GM18499 (cell line): ENCODE measurements around the gene HOXB5.

Experiments used
- ATAC-seq: cut with Tn5 transposase; IDR thresholded peaks from one replicate; pipeline ENCODE4 v1.9.1; 2021; ENCODE audit warnings: moderate number of reproducible peaks; ENCODE audit not compliant: insufficient read depth, unreplicated experiment

The HOXB5 gene

GRCh38 chr17:48593840-48594537 lies 410 bp upstream of the HOXB5 start:
- no peak for ATAC-seq

DNA sequence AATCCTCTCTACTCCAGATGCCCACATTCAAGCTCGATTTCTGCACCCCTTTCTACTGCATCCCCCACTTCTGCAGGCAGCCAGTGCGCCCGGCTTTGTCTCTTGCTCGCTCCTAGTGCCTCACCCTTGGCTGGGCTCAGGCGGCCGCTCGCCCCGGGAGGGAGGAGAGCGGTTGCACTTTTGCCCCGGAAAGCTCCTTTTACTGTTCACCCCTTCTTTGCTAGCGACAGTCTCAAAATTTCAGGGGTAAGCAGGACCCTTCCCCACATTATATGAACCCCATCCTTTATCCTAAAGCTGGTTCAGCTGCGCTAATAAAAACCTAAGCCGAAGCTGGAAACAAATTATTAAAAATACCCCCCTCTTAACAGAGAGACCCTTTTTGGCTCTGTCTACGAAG lies 1.0 kb downstream of the HOXB5 start:
- ATAC-seq, result no peak

GRCh38 chr17:48592057-48592514 lies 1.5 kb downstream of the HOXB5 start:
- ATAC-seq, result no peak

DNA sequence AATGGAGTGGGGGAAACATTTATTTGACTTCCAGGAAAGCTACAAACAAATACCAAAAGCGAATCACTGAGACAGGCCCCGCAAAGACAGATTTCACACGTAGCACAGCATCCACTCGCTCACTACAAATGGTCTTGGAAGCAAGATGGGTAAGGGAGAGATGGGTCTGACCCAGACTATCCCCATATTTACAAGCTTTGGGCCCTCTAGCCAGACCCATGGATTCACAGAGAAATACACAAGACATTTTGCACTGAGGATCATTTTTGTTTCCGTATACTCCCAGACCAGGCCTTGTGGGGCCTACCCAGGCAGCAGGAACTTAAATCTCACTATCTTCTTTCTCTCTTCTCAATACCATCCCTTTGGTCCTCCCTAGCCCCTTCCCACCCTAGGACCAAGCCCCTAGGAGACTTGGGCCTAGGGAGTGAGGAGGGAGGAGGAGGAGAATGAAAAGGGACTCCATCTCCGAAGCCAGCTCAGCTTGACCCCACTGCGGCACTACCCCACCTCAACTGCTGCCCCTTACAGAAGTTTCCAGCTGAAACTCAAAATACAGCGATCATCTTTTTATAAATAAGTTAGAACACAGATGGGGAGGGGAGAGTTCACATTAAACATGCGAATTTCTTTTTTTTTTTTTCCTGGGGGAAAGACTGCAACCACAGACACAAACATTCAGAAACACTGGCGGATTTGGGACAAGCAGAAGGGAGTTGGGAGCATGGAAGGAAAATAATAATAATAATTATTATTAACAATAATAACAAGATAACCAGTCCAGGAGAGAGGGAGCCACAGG lies 2.1 kb downstream of the HOXB5 start:
- no peak for ATAC-seq

- ATAC-seq, result no peak
Observed at GRCh38 chr17:48590607-48591161, 2.9 kb downstream of the HOXB5 start.

DNA sequence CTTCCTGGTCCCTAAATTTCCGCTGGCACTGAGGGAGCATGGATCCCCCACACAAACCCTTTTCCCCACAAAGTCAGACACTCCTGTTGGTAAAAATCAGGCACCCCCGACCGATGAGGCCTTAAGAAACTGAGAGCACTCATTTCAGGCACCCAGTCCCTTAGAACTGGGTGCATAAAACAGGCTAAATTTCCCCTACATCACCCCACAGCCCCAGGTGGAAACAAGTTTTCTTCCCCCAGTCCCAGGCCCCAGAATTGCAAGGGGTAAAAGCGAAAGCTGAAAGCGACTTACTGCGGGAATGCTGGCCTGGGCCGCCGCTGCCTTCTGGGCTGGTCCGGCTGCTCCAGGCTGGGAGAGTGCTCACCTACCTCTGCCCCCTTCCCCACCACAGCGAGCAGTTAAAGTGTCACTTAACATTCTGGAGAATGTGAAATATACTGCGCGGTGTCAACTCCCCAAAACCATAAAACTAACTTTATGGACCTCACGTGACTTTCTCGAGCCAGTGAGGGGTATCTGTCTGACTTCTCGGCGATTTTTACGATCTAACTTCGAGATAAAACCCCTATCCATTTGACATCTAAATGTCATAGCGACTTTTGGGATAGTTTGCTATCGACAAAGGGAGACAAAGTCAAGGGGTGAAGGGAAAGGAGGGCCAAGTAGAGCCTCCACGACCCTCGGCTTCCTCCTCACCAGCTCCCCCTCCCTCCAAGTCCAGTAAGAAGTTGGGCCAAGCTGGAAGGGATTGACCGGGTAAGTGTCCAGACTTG lies 3.6 kb downstream of the HOXB5 start, which contains the start of gene HOXB3:
TSS of gene HOXB3 (minus strand) at position 411 of the 776 bp plus-strand sequence. CDS start 37,767 bp downstream, outside the sequence.
- no peak for ATAC-seq

GRCh38 chr17:48589060-48589830 lies 4.3 kb downstream of the HOXB5 start:
- no peak for ATAC-seq

GRCh38 chr17:48588528-48588927 lies 5.1 kb downstream of the HOXB5 start:
- no peak for ATAC-seq

- no peak for ATAC-seq
Observed at GRCh38 chr17:48588074-48588415, 5.5 kb downstream of the HOXB5 start.

DNA sequence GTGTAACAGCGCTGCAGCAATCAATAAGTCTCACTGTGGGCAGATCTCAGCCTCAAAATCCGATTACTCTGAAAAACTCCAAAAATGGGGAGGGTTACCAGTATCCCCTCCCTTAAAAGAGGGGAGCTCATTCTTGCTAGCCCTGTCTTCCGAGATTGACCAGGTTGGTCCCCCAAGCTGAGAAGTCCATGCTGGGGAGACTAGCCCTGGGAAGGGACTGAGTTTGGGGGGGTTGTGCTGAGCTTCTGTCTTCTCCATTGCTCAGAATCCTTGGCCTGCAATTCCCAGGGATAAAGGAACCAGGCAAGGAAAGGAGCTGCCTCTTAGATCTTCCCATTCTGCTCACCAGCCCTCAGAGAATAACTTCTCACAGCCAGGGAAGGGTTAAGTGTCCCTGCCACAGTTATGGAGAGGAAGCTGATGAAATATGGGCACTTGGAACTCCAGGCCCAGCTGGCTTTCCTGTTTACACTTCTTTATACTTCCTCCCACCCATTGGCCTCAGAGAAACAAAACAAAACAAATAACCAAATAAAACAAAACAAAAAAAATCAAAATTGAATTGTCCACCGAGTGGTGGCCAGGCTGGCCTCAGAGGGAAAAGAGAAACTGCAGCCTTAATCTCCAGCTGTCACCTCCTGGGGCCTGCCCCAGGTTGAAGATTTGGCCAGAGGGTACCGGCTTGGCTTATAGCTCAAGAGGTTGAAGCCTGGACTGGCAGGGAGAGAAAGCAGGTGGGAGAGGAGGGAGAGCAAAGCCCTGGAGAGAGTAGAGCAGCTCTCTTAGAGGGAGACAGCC lies 6.1 kb downstream of the HOXB5 start:
- ATAC-seq, result no peak

DNA sequence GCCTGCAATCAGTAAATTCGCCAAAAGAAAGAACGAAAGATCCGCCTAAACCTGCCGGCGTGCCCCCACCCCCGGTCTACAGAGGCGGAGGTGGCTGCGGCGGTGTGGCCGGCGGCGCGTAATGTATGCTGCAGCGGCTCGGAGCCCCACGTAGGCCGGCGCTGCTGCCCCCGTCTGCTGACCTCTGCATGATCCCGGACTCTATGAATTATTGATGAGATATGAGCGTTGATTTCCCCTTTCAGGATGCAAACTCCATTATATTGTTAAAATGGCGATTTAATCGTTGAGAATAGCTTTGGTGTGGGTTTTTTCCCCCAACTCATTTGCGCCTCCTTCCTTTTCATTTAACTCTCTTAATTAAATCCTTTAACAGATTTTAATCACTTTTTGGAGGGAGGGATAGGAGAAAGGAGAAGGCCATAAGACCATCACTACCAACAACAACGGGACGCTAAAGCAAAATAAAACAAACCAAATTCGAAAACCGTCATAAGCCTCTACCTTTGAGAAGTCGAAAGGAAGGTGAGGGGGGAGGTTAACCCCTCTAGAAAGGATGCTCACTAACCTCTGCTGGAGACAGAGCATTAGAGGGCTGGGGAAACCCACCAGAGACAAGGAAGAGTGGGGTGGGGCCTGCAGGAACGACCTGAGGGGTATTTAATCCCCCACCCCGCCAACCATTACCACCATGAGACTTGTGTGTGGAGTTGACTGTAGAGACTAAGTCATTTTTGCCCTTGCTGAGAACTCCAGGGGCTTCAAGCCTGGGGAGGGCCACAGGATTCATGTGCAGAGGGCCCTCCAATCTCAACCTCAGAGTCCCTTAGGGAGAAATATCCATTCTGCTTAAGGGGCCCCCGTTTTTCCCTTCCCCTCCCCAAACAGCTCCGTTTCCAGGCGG lies 7.0 kb downstream of the HOXB5 start:
- ATAC-seq, result no peak

DNA sequence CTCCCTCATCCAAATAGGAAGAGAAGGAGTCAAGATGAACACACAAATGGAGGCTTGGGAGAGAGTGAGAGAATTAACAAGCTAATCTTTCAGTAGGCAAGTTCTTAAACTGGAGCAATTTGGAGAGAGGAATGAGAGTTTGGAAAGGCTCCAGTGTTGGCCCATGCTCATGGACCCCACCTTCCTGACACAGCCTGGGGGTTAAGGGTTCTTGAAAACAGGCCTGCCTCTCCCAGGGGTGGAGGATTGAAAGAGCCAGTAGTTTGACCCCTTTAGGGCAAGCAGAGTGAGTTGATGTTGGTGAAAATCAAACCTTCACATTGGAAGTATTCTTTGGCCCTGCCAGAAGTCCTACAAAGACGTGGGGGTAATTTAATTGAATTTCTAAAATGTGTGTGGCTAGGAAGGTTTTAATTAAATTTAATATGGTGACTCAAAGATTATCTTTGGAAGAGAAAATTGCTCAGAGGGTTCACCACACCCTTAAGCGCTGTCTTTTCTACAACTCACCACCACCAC lies 9.3 kb downstream of the HOXB5 start:
- ATAC-seq, result no peak

DNA sequence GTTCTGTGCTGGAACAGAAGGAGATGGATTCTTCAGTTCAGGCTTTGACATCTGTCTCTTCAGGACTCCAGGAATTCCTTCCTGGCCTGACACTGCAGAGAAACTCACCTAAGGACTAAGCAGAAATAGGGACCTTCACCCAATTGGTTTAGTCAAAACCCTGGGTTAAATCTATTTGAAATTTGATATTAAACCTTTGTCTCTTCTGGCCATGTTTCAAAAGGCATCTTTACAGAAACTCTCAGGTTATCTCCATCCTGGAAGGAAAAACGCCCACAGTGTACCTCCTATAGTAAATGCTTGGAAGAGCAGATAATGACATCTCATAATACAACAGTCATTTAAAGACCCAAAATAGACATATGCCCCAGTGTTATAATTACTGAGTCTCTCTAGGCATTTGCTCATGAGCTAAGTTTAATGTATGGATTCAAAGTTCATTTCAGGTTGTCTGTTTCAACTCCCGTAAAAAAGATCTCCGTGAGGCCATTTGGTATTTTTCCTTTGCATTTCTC lies 9.8 kb downstream of the HOXB5 start:
- no peak for ATAC-seq

GRCh38 chr17:48582750-48583069 lies 10.9 kb downstream of the HOXB5 start:
- no peak for ATAC-seq

DNA sequence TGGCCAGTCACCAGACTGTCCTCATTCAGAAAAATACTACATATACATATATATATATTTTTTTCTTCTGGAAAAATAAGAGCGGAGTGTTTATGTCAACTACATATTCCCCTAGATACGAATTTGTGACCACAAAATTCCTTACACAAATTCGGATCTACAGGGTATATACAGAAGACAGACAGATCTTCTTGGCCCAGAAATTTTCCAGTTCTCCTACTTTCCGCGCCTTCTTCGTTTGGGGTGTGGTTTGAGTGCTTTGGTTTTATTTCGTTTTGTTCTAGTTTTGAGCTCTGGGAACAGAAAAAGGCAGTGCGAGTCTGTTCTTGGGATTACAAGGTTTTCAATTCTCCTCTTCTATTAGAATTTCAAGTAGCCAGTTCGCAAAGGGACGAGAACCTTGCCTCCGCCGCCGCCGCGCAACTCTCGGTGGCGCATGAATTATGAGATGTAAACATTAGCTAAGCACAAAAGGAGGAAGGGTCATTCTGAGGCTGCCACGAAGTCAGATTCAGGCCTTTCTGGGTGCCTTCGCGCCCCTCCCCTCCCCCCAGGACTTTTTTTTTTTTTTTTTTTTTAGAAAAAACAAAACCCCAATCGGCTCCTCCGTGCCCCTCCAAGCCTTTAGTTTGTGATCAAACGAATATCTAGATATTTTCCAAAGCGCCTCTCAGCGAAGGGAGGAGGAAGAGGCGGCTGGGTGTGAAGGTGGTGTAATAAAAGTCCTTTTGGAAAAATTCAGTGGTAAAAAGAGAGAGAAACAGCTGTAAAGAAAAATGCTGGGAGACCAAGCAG lies 13.6 kb downstream of the HOXB5 start:
- ATAC-seq, result no peak

DNA sequence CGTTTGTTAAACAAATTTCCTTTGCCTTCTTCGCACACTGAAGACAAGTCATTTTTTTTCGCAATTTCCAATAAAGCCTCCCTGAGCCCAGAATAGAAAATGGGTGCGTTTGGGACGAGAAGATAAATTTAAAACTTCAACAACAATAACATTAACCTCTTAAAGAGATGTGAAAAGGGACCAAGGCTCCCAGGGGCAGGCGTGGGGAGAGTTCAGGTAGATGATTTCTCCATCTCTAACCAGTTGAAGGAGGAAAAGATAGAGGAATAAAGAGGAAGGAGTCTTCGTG lies 14.2 kb downstream of the HOXB5 start:
- no peak for ATAC-seq
